GM20000 (cell line): Measurements from ENCODE around the gene SCYGR8.
A peak's percentile ranks its signal among the peaks of the same experiment; 100 is the strongest.

Experiments
- DNase-seq: peaks from one replicate; pipeline ENCODE4 v3.0.0; 2012; ENCODE audit warnings: low spot score
- TF ChIP-seq, protein P1 (sequence below): IDR thresholded peaks from 2 replicates; pipeline ENCODE4 v1.5.1; 2012; ENCODE audit warnings: mild to moderate bottlenecking, control low read depth; ENCODE audit errors: extremely low read depth, missing control alignments

The SCYGR8 gene

GRCh38 chr2:227774895-227775842 is 29.5 kb downstream of the SCYGR8 start:
- TF ChIP-seq, protein P1, sequence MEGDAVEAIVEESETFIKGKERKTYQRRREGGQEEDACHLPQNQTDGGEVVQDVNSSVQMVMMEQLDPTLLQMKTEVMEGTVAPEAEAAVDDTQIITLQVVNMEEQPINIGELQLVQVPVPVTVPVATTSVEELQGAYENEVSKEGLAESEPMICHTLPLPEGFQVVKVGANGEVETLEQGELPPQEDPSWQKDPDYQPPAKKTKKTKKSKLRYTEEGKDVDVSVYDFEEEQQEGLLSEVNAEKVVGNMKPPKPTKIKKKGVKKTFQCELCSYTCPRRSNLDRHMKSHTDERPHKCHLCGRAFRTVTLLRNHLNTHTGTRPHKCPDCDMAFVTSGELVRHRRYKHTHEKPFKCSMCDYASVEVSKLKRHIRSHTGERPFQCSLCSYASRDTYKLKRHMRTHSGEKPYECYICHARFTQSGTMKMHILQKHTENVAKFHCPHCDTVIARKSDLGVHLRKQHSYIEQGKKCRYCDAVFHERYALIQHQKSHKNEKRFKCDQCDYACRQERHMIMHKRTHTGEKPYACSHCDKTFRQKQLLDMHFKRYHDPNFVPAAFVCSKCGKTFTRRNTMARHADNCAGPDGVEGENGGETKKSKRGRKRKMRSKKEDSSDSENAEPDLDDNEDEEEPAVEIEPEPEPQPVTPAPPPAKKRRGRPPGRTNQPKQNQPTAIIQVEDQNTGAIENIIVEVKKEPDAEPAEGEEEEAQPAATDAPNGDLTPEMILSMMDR, result no peak
- no peak for DNase-seq

GRCh38 chr2:227780981-227781615 is 35.4 kb downstream of the SCYGR8 start:
- no peak for DNase-seq
- TF ChIP-seq, protein P1, result no peak

DNA sequence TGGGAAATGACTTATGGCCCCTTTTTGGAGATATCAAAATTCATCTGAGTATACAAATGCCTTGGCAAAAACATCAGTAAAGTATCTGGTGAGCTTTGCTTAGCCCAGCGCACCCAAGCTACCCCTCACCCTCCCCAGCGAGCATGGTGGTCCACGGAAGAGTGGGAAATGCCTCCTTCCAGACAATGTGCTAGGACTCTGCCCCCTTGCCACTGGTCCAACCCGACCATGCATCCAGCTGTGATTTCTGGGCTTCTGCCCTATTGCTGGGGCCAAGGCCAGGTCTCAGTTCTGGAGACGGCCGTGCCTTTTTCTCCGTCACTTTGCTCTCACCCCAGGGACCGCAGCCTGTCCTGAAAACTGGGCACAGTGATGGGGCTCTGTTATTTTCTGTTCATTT is 36.1 kb downstream of the SCYGR8 start:
- no peak for DNase-seq
- TF ChIP-seq, protein P1, result no peak

GRCh38 chr2:227782804-227783203 is 37.1 kb downstream of the SCYGR8 start:
- no peak for DNase-seq
- TF ChIP-seq, protein P1, result no peak

DNA sequence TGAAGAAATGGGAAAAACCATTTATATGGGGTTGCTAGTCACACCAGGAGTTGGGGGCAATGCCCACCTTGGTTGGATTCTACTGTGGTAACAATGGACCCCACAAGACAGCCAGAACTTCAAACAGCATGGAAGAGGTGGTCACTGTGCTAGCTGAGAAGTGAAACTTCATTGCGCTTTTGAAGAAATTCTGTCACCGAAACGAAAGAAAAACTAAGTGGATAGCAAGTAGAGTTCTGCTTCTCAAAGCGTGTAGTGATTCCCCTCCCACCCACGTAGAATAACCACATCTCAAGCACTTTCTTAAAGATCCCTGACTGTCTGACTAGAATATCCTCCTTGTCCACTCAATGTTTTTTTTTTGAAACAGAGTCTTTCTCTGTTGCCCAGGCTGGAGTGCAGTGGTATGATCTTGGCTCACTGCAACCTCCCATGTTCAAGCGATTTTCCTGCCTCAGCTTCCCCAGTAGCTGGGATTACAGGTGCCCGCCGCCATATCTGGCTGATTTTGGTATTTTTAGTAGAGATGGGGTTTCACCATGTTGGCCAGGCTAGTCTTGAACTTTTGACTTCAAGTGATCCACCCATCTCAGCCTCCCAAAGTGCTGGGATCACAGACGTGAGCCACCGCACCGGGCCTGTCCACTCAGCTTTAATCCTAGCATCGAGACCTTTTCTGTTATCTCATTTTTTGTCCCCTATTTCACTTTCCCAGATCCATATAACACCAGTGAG is 37.9 kb downstream of the SCYGR8 start:
- DNase-seq, result peak; percentile 81
- TF ChIP-seq, protein P1, result no peak

GRCh38 chr2:227785293-227785692 is 39.6 kb downstream of the SCYGR8 start:
- TF ChIP-seq, protein P1, result no peak
- no peak for DNase-seq
